SK-N-MC (cell line): ENCODE data around the gene RBM12.

ENCODE experiments used
- EZH2 ChIP-seq: fragments of 200-600 bp; sonication (generic); IDR thresholded peaks from one replicate; pipeline ENCODE4 v1.6.1; 2017; ENCODE audit warnings: antibody characterized with exemption
- FOXP2 ChIP-seq: optimal IDR thresholded peaks from 2 replicates; pipeline ENCODE3; 2011; ENCODE audit warnings: mild to moderate bottlenecking, moderate library complexity; ENCODE audit not compliant: insufficient read depth; ENCODE audit errors: extremely low read length, control extremely low read depth
- POLR2AphosphoS5 ChIP-seq: IDR thresholded peaks from 2 replicates; pipeline ENCODE4 v1.6.1; 2012; ENCODE audit warnings: mild to moderate bottlenecking, low read depth, low read length, borderline replicate concordance

GRCh38 chr20:35653430-35653734 is 11.3 kb downstream of the RBM12 start:
- TF ChIP-seq POLR2AphosphoS5 (no peak), EZH2 (no peak), FOXP2 (no peak)
